HG03457 (cell line): ENCODE measurements around the gene FSTL4.
"Not testable (repeated sequence)": the region's sequence is repeated elsewhere in the genome, so short reads cannot be mapped to it uniquely, and the experiment has no call there.

ENCODE experiments used
- ATAC-seq: cut with Tn5 transposase; IDR thresholded peaks from one replicate; pipeline ENCODE4 v1.9.1; 2021; ENCODE audit warnings: moderate number of reproducible peaks; ENCODE audit not compliant: unreplicated experiment

FSTL4 gene

GRCh38 chr5:133559960-133560359 lies 52.4 kb downstream of the FSTL4 start:
- no peak for ATAC-seq

GRCh38 chr5:133556551-133556950 lies 55.8 kb downstream of the FSTL4 start:
- ATAC-seq: no peak

GRCh38 chr5:133554279-133554678 lies 58.1 kb downstream of the FSTL4 start:
- no peak for ATAC-seq

GRCh38 chr5:133552925-133553525 lies 59.3 kb downstream of the FSTL4 start:
- no peak for ATAC-seq

GRCh38 chr5:133546500-133546899 lies 65.8 kb downstream of the FSTL4 start:
- ATAC-seq: no peak

GRCh38 chr5:133544346-133544745 lies 68.0 kb downstream of the FSTL4 start:
- ATAC-seq: no peak

GRCh38 chr5:133539818-133540217 lies 72.5 kb downstream of the FSTL4 start:
- ATAC-seq: no peak

- no peak for ATAC-seq
Measured at GRCh38 chr5:133538718-133539117, 73.6 kb downstream of the FSTL4 start.

- not testable (repeated sequence) for ATAC-seq
Measured at GRCh38 chr5:133535241-133535929, 77.0 kb downstream of the FSTL4 start.

GRCh38 chr5:133534566-133534965 lies 77.8 kb downstream of the FSTL4 start:
- ATAC-seq: no peak

GRCh38 chr5:133533541-133533940 lies 78.8 kb downstream of the FSTL4 start:
- ATAC-seq: no peak

GRCh38 chr5:133531594-133531993 lies 80.7 kb downstream of the FSTL4 start:
- ATAC-seq: no peak

- no peak for ATAC-seq
Measured at GRCh38 chr5:133531178-133531577, 81.2 kb downstream of the FSTL4 start.

- ATAC-seq: no peak
Measured at GRCh38 chr5:133530270-133530669, 82.1 kb downstream of the FSTL4 start.

GRCh38 chr5:133528841-133529240 lies 83.5 kb downstream of the FSTL4 start:
- ATAC-seq: no peak

GRCh38 chr5:133527311-133527710 lies 85.0 kb downstream of the FSTL4 start:
- ATAC-seq: no peak

GRCh38 chr5:133526368-133526767 lies 86.0 kb downstream of the FSTL4 start:
- no peak for ATAC-seq

GRCh38 chr5:133525126-133525525 lies 87.2 kb downstream of the FSTL4 start:
- ATAC-seq: no peak

GRCh38 chr5:133524666-133525065 lies 87.7 kb downstream of the FSTL4 start:
- ATAC-seq: no peak

- ATAC-seq: no peak
Measured at GRCh38 chr5:133523961-133524586, 88.3 kb downstream of the FSTL4 start.

GRCh38 chr5:133523013-133523658 lies 89.2 kb downstream of the FSTL4 start:
- ATAC-seq: no peak

- no peak for ATAC-seq
Measured at GRCh38 chr5:133521801-133522200, 90.5 kb downstream of the FSTL4 start.
